OCI-LY1 (cell line): ENCODE data around the gene ACSL1.

Experiments
- H2AFZ ChIP-seq: fragments of 200-600 bp; sonication (generic), shearing (Covaris generic); 2 replicates; pipeline ENCODE4 v1.6.0; 2014; ENCODE audit warnings: antibody characterized with exemption, mild to moderate bottlenecking, low read length
- H3F3A ChIP-seq: fragments of 200-600 bp; sonication (generic), shearing (Covaris generic); 2 replicates; pipeline ENCODE4 v1.6.0; 2014; ENCODE audit warnings: mild to moderate bottlenecking, antibody characterized with exemption, low read length, moderate library complexity; ENCODE audit not compliant: insufficient read depth
- H3K27ac ChIP-seq: fragments of 200-600 bp; sonication (generic); 2 replicates; pipeline ENCODE4 v1.5.1; 2014; ENCODE audit warnings: low read length, mixed run types, mild to moderate bottlenecking, low read depth; ENCODE audit not compliant: poor library complexity, severe bottlenecking
- H3K27me3 ChIP-seq: fragments of 200-600 bp; sonication (generic); 2 replicates; pipeline ENCODE4 v1.6.0; 2014; ENCODE audit warnings: antibody characterized with exemption, mild to moderate bottlenecking, low read length, moderate library complexity; ENCODE audit not compliant: insufficient read depth
- H3K36me3 ChIP-seq: fragments of 200-600 bp; sonication (generic); 2 replicates; pipeline ENCODE4 v1.6.1; 2014; ENCODE audit warnings: mild to moderate bottlenecking, antibody characterized with exemption, low read length, moderate library complexity, mixed read lengths; ENCODE audit not compliant: insufficient read depth
- H3K4me1 ChIP-seq: fragments of 200-600 bp; sonication (generic); 2 replicates; pipeline ENCODE4 v1.5.1; 2014; ENCODE audit warnings: mild to moderate bottlenecking, low read length, moderate library complexity; ENCODE audit not compliant: insufficient read depth, severe bottlenecking
- H3K4me2 ChIP-seq: fragments of 200-600 bp; sonication (generic), shearing (Covaris generic); 2 replicates; pipeline ENCODE4 v1.6.1; 2014; ENCODE audit warnings: low read length
- H3K4me3 ChIP-seq: fragments of 200-600 bp; sonication (generic); 2 replicates; pipeline ENCODE4 v1.5.1; 2014; ENCODE audit warnings: low read length, low read depth, mild to moderate bottlenecking, mixed read lengths; ENCODE audit not compliant: poor library complexity, severe bottlenecking
- H3K79me2 ChIP-seq: fragments of 200-600 bp; shearing (Covaris generic); 2 replicates; pipeline ENCODE4 v1.6.1; 2016; ENCODE audit warnings: mixed run types, low read length, mixed read lengths; ENCODE audit not compliant: insufficient read depth
- H3K9ac ChIP-seq: fragments of 200-600 bp; sonication (generic), shearing (Covaris generic); 2 replicates; pipeline ENCODE4 v1.6.1; 2014; ENCODE audit warnings: mild to moderate bottlenecking, low read length, mixed read lengths
- H3K9me2 ChIP-seq: fragments of 200-600 bp; sonication (generic), shearing (Covaris generic); 2 replicates; pipeline ENCODE4 v1.6.1; 2014; ENCODE audit warnings: low read depth, mild to moderate bottlenecking, low read length, mixed read lengths
- H3K9me3 ChIP-seq: fragments of 200-600 bp; shearing (Covaris generic); 2 replicates; pipeline ENCODE4 v1.6.1; 2014; ENCODE audit warnings: low read length, mixed read lengths
- H4K20me1 ChIP-seq: fragments of 200-600 bp; sonication (generic), shearing (Covaris generic); 2 replicates; pipeline ENCODE4 v1.6.0; 2016; ENCODE audit warnings: mild to moderate bottlenecking, low read length; ENCODE audit not compliant: insufficient read depth
- CTCF ChIP-seq: fragments of 200-600 bp; sonication (generic), shearing (Covaris generic); IDR thresholded peaks from 2 replicates; pipeline ENCODE4 v1.5.1; 2017; ENCODE audit warnings: mild to moderate bottlenecking, antibody characterized with exemption, low read length, moderate library complexity, mixed read lengths
- EZH2 ChIP-seq: fragments of 200-600 bp; sonication (generic), shearing (Covaris generic); IDR thresholded peaks from 2 replicates; pipeline ENCODE4 v1.8.0; 2017; ENCODE audit warnings: borderline replicate concordance, mixed run types, mild to moderate bottlenecking, antibody characterized with exemption, low read length, moderate library complexity, mixed read lengths

ACSL1 gene

GRCh38 chr4:184778325-184778724 is 47.4 kb downstream of the ACSL1 start:
- Histone ChIP-seq H3K4me2 (no peak overlapping the region), H3K27ac (no peak overlapping the region), H3K79me2 (no peaks in the 10 kb centered on the region), H3K4me1 (peaks cover 12% of the 10 kb centered on the region), H3K4me3 (no peak overlapping the region), H3K9me3 (no peaks in the 10 kb centered on the region), H3K36me3 (no peaks in the 10 kb centered on the region), H3K9ac (no peak overlapping the region), H2AFZ (no peak overlapping the region), H4K20me1 (no peaks in the 10 kb centered on the region), H3K27me3 (no peaks in the 10 kb centered on the region), H3F3A (no peaks in the 10 kb centered on the region), H3K9me2 (no peaks in the 10 kb centered on the region)
- no peak for TF ChIP-seq CTCF
- no peak for TF ChIP-seq EZH2

GRCh38 chr4:184776821-184777220 is 48.9 kb downstream of the ACSL1 start:
- H3K4me1 ChIP-seq: no peaks in the 10 kb centered on the region
- no peak overlapping the region for H3K4me2 ChIP-seq
- H3F3A ChIP-seq: no peaks in the 10 kb centered on the region
- no peak overlapping the region for H3K9ac ChIP-seq
- no peaks in the 10 kb centered on the region for H3K9me2 ChIP-seq
- H3K9me3 ChIP-seq: no peaks in the 10 kb centered on the region
- H3K36me3 ChIP-seq: no peaks in the 10 kb centered on the region
- H3K27me3 ChIP-seq: no peaks in the 10 kb centered on the region
- H3K27ac ChIP-seq: no peak overlapping the region
- no peak overlapping the region for H3K4me3 ChIP-seq
- H3K79me2 ChIP-seq: no peaks in the 10 kb centered on the region
- TF ChIP-seq CTCF (no peak), EZH2 (no peak)
- H2AFZ ChIP-seq: no peak overlapping the region
- H4K20me1 ChIP-seq: no peaks in the 10 kb centered on the region

- Histone ChIP-seq H3K4me1 (no peaks in the 10 kb centered on the region), H3K27ac (no peak overlapping the region), H3K4me2 (no peak overlapping the region), H4K20me1 (no peaks in the 10 kb centered on the region), H3K27me3 (no peaks in the 10 kb centered on the region), H2AFZ (no peak overlapping the region), H3K79me2 (no peaks in the 10 kb centered on the region), H3F3A (no peaks in the 10 kb centered on the region), H3K9me3 (no peaks in the 10 kb centered on the region), H3K9me2 (no peaks in the 10 kb centered on the region), H3K9ac (no peak overlapping the region), H3K4me3 (no peak overlapping the region), H3K36me3 (no peaks in the 10 kb centered on the region)
- TF ChIP-seq CTCF (no peak), EZH2 (no peak)
Observed at GRCh38 chr4:184775854-184776555, 49.8 kb downstream of the ACSL1 start.
